GM12878 (cell line): Measurements from ENCODE around the gene C22orf31.

ENCODE experiments used
- ATF3 ChIP-seq: IDR thresholded peaks from 2 replicates; pipeline ENCODE4 v1.6.1; 2011; ENCODE audit warnings: low read depth, mild to moderate bottlenecking, low read length, moderate library complexity, borderline replicate concordance; ENCODE audit errors: extremely low read depth
- CEBPB ChIP-seq, 2 experiments: fragments of 150-350 bp in 1 of 2; IDR thresholded peaks; 2 replicates each; pipeline ENCODE4 v1.6.1; 2012 to 2014; ENCODE audit warnings: low read depth in 2 of 2, low read length in 2 of 2, borderline replicate concordance in 1 of 2, inconsistent platforms in 1 of 2
- CTCF ChIP-seq, 3 experiments: IDR thresholded peaks in 2 of 3; conservative IDR thresholded peaks in 1 of 3; 2 replicates each; pipeline ENCODE4 v1.5.1; 2011; ENCODE audit warnings: low read depth in 3 of 3, low read length in 3 of 3, mild to moderate bottlenecking in 3 of 3, control low read depth in 2 of 3, moderate library complexity in 2 of 3, inconsistent platforms in 1 of 3, mixed read lengths in 1 of 3; ENCODE audit not compliant: control insufficient read depth in 2 of 3, insufficient read depth in 1 of 3; ENCODE audit errors: extremely low read depth in 1 of 3
- FOS ChIP-seq: IDR thresholded peaks from 3 replicates; pipeline ENCODE4 v1.6.1; 2011; ENCODE audit warnings: borderline replicate concordance; ENCODE audit not compliant: insufficient read length; ENCODE audit errors: extremely low read depth
- HDAC6 ChIP-seq: fragments of 200-600 bp; sonication (generic); IDR thresholded peaks from one replicate; pipeline ENCODE4 v1.8.0; 2017; ENCODE audit warnings: antibody characterized with exemption; ENCODE audit not compliant: unreplicated experiment
- HSF1 ChIP-seq: fragments of 150-350 bp; IDR thresholded peaks from 2 replicates; pipeline ENCODE4 v1.6.1; 2014; ENCODE audit warnings: mild to moderate bottlenecking, low read depth, low read length
- KDM1A ChIP-seq: fragments of 200-600 bp; sonication (generic); IDR thresholded peaks from 2 replicates; pipeline ENCODE4 v1.6.1; 2016; ENCODE audit warnings: borderline replicate concordance
- NFYA ChIP-seq: IDR thresholded peaks from 2 replicates; pipeline ENCODE4 v1.6.1; 2011; ENCODE audit warnings: low read depth, mild to moderate bottlenecking, low read length, improper control_type of control experiment, borderline replicate concordance
- POLR2A ChIP-seq: IDR thresholded peaks from 2 replicates; pipeline ENCODE4 v1.6.1; 2011; ENCODE audit warnings: low read depth, mild to moderate bottlenecking, low read length
- POLR2AphosphoS5 ChIP-seq: IDR thresholded peaks from 2 replicates; pipeline ENCODE4 v1.6.1; 2011; ENCODE audit warnings: mild to moderate bottlenecking, low read length, inconsistent platforms
- SIN3A ChIP-seq: IDR thresholded peaks from 2 replicates; pipeline ENCODE4 v1.6.1; 2012; ENCODE audit warnings: low read depth, low read length, improper control_type of control experiment
- ZBTB33 ChIP-seq: fragments of 450-650 bp; IDR thresholded peaks from 2 replicates; pipeline ENCODE4 v1.6.1; 2017; ENCODE audit warnings: mild to moderate bottlenecking
- ZNF274 ChIP-seq: IDR thresholded peaks from one replicate; pipeline ENCODE4 v1.8.0; 2011; ENCODE audit not compliant: insufficient read length, insufficient read depth
- ZNF592 ChIP-seq: fragments of 450-650 bp; IDR thresholded peaks from 2 replicates; pipeline ENCODE4 v1.6.1; 2017; ENCODE audit warnings: mild to moderate bottlenecking, moderate library complexity

GRCh38 chr22:29048822-29049654, 12.6 kb downstream of the C22orf31 start:
- TF ChIP-seq NFYA (no peak), ATF3 (no peak), HSF1 (no peak), POLR2AphosphoS5 (no peak), POLR2A (no peak), HDAC6 (no peak), SIN3A (no peak), ZNF592 (no peak), CEBPB (IDR thresholded peaks at IDR 0.05; ENCODE audit: borderline replicate concordance in 1 of 2, low read depth in 2 of 2, low read length in 2 of 2) (no peak), ZNF274 (no peak), KDM1A (no peak), CTCF (IDR thresholded peaks at IDR 0.05 in 2 of 3, conservative IDR thresholded peaks at IDR 0.05 in 1 of 3; ENCODE audit: control insufficient read depth in 2 of 3, extremely low read depth in 1 of 3, insufficient read depth in 1 of 3, low read depth in 3 of 3, low read length in 3 of 3) (no peak), FOS (no peak), ZBTB33 (no peak)
